Measurements from ENCODE around the gene OSTC. TPM values are rescaled to one million over a fixed set of nuclear protein-coding genes. Genes with fewer than 3 reads are reported as not detected.
A peak's percentile ranks its signal among the peaks of the same experiment; 100 is the strongest.

Gene OSTC
- total and polyA plus RNA-seq, 2 of the 13 experiments (the other 11 are each of a cell fraction or from before 2014, with no cell fraction given): 208 to 380 TPM

GRCh38 chr4:108620101-108620932, 30.1 kb upstream of the OSTC start, which contains the start of gene RPL34 (continued):
- no peak for TF ChIP-seq MLXIP (CRISPR knock-in tag; IDR thresholded peaks at IDR 0.05; ENCODE audit: borderline replicate concordance)
- TF ChIP-seq ZNF703 (CRISPR knock-in tag; IDR thresholded peaks at IDR 0.05; ENCODE audit: borderline replicate concordance): no peak
- no peak for TF ChIP-seq CEBPZ (IDR thresholded peaks at IDR 0.05; ENCODE audit: low read length)
- TF ChIP-seq GRHL1 (CRISPR knock-in tag; conservative IDR thresholded peaks at IDR 0.05): no peak
- TF ChIP-seq JUN (CRISPR knock-in tag; IDR thresholded peaks at IDR 0.05): no peak
- TF ChIP-seq ZNF839 (CRISPR knock-in tag; IDR thresholded peaks at IDR 0.05; ENCODE audit: borderline replicate concordance): peak; percentile 92; the same call in 1 of the 2 replicates
- TF ChIP-seq HNRNPH1 (optimal IDR thresholded peaks at IDR 0.05; ENCODE audit: low read depth, low read length): no peak
- TF ChIP-seq MIER3 (CRISPR knock-in tag; IDR thresholded peaks at IDR 0.05; ENCODE audit: borderline replicate concordance): peak; percentile 83
- no peak for TF ChIP-seq ZNF577 (CRISPR knock-in tag; IDR thresholded peaks at IDR 0.05; ENCODE audit: borderline replicate concordance, low read depth)
- TF ChIP-seq REPIN1 (CRISPR knock-in tag; IDR thresholded peaks at IDR 0.05; ENCODE audit: borderline replicate concordance, low read depth): peak; percentile 79
- TF ChIP-seq RAD51 (IDR thresholded peaks at IDR 0.05; ENCODE audit: borderline replicate concordance): no peak
- no peak for TF ChIP-seq ZNF282 (IDR thresholded peaks at IDR 0.05; ENCODE audit: partially characterized antibody)
- peak; percentile 78 for TF ChIP-seq PHF8 (CRISPR knock-in tag; IDR thresholded peaks at IDR 0.05)
- TF ChIP-seq ZNF720 (CRISPR knock-in tag; IDR thresholded peaks at IDR 0.05): no peak
- no peak for TF ChIP-seq ZNF570 (CRISPR knock-in tag; IDR thresholded peaks at IDR 0.05; ENCODE audit: borderline replicate concordance)

All from HepG2 (cell line).